HL-60 (cell line): Measurements from ENCODE around the gene CSRNP3.

Experiments used
- CTCF ChIP-seq: IDR thresholded peaks from one replicate; pipeline ENCODE4 v1.5.1; 2011; ENCODE audit warnings: low read length, control low read depth, inconsistent platforms; ENCODE audit not compliant: insufficient read depth
- POLR2AphosphoS5 ChIP-seq: IDR thresholded peaks from 2 replicates; pipeline ENCODE4 v1.6.1; 2012; ENCODE audit warnings: low read depth
- REST ChIP-seq: IDR thresholded peaks from 2 replicates; pipeline ENCODE4 v1.6.1; 2012; ENCODE audit warnings: low read depth; ENCODE audit not compliant: insufficient replicate concordance

GRCh38 chr2:165544897-165545296 lies 75.4 kb downstream of the CSRNP3 start:
- no peak for TF ChIP-seq REST
- no peak for TF ChIP-seq CTCF
- no peak for TF ChIP-seq POLR2AphosphoS5
